Measurements from ENCODE around the gene NID2.

The NID2 gene

DNA sequence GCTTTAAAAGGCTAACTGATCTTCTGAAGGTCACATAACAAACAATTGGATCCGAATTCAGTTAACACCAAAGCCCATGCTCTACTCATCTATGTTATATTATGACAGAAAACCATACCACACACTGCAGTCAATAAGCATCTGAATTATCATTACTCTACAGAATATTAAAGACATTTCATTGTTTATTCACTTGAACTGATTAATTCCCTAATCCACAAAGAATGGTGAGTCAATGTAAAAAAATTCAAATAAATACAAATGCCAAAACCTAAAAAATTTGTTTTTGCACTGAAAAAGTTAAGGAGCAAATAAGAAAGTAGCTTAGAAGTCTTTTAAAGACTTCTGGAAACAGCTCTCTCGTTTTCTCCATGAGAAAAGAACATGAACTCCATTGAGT lies 13.7 kb downstream of the NID2 start:
- DNase-seq (ENCODE audit: low read depth): no peak

DNA sequence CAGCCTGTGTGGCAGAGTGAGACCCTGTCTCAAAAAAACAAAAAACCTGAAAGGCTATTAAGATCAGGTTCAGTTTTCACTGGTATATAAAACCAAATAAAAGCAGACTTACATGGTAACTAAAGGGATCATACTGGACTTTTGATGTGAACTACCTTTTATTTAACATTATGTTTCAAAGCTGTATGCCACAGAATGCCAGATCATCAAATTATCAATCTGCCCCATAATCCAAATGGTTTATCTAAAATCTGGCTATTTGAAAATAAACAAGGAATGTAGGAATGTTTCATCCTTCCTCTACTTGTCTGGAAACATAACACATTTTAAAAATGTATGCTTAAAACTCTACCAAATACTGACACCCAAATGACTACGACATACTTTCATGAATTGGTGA lies 14.2 kb downstream of the NID2 start:
- DNase-seq (ENCODE audit: low read depth): no peak

DNA sequence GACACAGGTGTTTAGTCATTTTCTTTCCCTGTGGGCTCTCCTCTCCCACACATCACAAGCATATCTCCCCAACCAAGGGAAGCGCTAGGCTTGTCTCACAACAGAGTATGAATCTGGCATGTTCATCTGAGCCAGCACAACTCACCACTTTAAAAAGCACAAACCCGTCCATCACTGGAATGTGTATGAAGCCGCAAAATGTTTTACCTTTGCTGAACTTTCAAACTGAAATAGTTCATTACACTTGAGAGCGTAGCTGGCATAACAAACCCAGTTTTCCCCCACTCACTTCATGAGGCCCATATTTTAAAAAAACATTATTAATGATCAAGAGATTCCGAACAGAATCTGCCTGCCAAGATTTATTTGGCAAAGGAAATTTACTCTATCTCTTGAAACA lies 15.8 kb downstream of the NID2 start:
- DNase-seq (ENCODE audit: low read depth): no peak

DNA sequence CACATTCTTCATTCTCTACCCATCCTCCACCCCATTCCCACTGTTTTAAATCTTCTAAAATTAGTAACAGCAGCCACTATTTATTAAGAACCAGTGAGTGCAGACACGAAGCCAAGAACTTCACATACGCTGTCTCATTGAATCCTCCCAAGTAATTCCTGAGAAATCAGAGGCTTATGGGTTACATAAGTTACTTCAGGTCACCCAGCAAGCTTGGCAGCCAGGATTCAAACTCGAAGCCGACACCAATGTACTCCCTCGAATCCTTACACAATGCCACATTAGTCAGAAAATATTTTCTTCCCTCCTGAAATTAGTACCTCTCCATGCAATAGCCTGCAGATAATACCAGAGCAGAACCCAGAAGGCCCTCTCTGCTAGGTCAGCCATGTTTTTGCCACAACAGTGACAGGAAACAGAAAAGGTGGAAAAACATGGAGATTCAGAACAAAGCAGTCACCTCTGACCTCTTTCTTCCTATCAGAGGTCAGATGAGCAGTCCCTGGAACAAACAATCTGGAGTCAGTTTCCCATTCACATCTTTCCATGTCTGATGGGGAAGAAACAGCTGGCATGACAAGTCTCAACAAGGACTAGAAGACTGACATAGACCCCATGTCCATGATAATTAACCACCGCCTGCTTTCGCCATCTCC lies 16.4 kb downstream of the NID2 start:
- DNase-seq (ENCODE audit: low read depth): no peak

DNA sequence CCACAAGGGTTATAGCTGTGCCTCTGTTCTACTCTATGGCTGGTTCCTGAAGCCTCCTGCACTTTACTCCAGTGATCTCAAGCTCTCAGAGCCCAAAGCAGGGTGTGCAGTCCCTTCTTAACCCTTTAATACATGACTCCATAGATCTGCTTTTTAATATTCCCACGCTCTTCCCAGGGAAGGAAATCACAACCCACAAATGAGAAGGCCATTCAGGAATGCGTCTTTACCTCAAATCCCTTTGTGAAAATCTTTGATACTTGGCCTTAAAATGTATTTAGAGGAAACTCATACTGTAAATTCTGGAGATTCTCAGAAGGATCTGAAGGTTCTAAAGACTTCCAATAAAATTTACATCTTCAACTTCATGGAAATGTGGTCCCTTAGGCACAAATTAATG lies 17.0 kb downstream of the NID2 start:
- DNase-seq (ENCODE audit: low read depth): no peak

DNA sequence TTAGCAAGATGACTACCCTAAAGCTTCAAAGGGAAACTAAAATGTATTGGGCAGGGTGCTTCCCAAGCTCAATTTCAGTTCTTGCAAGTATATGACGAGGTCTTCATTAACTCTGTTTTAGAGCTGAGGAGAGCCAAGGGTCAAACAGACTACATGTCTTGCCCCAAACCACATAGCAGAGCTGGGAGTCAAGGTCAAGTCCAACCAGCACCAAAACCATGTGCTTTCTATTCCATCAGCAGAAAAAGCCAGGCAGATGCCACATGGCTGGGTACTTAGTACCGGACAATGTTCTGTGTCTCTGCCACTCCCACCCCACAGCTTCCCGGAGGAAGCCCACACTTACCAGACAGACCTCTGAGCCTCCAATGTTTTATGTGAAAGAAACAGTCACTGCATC lies 17.6 kb downstream of the NID2 start:
- DNase-seq (ENCODE audit: low read depth): no peak

DNA sequence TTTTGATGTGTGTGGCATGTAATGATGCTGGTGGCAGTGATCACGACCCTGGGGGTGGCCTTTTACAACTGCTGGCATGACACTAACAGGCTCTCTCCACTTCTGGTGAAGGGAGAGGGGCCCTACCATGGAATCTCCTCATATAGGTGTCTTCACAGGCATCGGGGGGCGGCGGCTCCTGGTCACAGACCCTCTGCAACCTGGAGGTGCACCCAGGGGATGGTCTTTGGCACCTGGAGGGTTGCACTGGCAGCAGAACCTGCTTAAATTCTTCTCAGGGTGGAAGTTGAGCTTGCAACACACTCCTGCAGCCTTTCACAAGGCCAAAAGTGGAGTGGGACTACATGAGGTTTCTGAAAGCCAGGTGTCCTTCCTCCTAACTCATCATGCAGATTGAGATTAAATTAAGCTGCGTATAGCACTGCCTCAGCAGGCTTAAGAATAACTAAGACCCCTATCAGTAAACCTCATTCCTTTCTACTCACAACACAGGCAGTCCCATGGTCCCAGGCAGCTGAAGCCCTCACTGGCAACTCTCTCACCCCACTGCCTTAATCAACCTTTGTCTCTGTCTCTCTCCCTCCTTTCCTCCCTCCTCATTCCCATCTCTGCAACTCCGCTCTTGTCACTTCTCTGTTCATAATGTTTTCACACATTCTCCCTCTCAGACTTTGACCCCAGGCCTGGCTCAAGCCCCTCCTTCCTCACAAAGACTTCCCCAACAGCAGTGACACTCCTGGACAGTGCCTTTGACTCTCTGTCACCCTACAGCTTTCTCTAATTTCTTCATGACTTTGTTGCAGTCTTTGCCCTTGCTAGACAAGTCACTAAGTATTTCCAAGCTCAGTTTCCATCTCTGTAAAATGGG lies 18.9 kb downstream of the NID2 start:
- DNase-seq (ENCODE audit: low read depth): no peak

DNA sequence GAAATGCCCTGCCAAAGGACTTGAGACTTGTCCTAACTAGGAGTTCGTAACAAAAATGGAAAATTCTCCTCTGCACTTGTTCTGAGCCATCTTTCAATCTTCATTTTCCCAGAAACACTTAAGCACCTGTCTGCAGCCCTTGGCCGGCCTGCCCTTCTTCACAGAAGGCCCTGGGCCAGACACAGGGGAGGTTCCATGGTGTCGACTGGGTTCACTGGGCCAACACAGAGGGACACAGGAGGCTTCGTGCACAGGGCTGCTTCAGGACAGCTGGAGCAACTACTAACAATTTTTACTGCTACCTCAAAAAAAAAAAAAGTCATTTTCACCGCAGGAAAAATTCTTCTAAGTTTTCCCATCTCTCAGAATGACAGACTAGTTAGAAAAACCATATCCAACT lies 19.6 kb downstream of the NID2 start:
- no peak for DNase-seq (ENCODE audit: low read depth)

DNA sequence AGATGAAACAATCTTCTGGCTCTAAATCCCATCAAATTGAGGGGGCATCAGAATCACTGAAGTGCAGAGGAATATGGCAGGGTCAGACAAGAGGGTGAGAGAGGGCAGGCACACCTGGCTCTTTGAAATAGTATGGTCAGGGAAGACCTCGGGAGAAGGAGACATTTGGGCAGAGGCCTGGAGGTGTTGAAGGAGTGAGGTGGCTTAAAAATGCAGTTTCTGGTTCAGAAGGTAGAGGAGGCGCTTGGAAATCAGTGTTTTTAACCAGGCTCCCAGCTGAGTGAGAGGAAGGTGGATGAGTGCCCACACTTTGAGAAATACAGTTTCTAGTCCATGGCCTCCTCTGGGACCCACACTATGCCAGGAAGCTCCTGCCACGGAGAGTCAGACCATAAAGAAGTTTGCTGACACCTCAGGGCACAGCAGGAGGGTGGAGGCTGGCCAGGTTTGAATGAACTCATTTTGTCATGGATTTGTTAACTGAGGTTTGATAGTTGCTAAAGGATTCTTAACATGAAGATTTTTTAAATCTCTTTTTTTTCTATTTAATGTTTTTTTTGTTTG lies 20.1 kb downstream of the NID2 start:
- DNase-seq (ENCODE audit: low read depth): no peak

DNA sequence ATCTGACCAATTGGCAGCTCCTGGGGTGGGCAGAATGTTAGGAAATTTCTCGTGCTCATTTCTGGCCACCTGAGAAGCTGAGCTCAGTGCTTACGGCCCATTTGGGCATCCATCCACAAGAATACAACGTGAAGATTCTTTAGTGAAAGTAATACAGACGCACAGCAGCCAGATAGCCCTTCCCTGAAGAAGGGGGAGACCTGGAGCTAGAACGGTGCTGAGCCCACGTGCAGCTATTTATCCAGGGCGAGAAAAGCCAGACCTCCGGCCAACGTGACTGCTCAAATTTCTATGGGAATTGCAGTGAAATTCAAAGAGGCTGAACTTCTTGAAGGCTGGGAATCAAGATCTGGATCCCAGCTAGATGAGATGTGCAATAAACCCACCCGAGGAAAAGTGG lies 20.7 kb downstream of the NID2 start:
- DNase-seq (ENCODE audit: low read depth): no peak

DNA sequence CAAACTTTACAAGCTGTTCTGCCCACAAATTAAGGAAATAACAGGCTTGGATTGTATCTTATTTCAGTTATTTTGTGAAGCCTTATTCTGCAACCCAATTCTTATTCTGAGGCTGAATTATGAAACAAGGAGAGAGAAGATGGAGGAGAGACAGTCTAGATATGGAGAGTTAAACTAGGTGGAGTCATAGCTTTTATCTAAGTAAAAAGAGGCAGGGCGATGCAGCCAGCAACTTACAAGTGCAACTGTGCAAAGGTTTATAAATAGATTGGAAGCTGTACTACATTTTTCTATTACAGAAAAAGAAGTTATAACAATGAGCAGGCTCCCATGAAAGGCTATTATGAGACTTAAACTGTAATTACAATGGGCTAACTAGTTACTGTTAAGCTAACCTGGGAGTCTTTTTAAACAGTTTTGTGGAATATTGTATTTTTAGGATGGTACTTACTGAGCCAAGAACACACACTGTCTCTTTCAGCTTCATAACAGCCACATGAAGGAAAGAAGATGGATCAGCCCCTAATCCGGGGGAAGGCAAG lies 22.4 kb downstream of the NID2 start:
- no peak for DNase-seq (ENCODE audit: low read depth)

DNA sequence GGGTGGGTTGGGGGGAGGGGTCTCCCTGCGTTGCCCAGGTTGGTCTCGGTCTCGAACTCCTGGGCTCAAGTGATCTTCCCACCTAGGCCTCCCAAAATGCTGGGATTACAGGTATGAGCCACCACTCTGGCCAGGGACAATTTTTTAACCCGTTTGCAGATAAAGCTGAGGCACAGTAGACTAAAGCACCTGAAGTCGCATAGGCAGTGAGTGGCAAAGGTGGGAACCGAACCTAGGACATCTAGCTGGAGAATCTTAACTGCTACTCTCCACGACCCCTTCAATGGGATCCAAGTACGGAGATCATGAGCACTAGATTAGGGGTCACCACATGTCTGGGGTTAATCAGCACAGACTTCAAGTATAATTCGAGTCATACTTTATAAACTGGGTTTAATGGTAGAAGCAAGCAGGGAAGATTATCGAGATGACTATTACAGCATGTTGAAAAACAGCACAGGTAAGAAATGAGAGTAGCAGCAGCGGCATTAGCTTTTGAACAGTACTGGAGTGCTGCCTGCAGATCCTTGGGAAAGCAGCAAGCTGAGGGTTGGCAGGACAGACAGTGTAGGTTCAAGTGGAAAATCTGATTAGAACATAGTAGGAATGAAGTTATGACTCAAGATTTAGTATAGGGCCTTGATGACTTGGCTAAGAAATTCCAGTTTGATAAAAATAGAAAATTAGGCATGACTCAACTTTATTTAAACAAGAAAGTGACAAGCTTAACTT lies 23.9 kb downstream of the NID2 start:
- DNase-seq (ENCODE audit: low read depth): no peak

DNA sequence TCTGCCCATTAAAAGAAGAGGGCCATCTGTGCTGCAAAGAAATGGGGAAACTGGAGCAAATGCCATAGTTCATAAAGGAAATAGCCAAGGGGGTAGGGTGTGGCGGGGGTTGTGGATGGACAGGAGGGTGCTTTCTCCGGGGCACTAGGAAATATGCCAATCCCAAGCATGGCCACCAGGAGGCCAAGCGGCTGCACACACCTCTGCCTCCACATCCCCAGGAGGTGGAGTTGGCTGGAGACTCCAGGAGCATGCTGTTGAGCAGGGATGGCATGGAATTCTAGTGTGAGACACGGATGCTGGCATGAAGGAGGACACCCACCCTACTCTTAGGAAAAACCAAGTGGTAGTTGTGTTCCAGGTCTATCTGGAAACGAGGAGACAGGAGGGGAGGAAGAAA lies 25.2 kb downstream of the NID2 start:
- peak; percentile 38 for DNase-seq (ENCODE audit: low read depth)

DNA sequence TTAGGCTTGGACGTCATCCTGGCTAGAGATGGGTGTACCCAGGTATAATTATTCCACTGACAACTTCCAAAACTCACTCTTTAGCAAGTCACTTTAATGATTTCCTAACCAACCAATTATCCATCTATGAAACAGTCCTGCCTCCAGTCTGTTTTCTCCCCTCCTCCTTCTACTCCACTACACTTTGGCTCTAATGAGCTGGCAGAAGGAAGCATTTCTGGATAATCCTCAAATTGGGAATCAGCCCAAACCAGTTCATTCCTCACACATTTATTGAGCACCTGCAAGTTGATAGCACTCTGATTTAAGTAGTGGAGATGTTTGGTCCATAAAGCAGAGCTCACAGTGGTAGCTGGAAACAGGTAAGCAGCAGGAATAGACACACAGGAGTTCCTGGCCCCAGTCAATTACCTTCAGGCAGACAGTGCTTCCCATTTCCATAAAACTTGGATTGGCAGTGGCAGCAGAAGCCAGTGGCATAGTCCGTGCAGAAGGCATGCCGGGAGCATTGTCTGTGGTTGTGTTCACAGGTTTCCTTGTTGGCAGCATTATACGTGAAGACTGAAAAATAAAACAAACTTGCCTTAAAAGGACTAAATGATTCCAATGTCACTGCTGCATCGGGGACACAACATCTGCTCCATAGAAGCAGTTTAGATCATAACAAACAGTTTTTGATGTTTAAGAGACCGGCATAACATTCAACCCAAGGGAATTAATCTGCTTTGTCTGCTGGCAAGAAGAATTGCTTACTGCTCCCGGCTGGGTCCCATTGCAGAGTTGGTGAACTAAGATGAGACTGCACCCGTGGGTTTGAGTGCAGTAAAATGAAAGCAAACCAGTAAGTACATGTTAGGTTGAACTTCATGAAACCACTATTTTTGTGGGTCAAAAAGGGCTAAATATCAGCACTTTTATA lies 26.2 kb downstream of the NID2 start:
- no peak for DNase-seq (ENCODE audit: low read depth)

DNA sequence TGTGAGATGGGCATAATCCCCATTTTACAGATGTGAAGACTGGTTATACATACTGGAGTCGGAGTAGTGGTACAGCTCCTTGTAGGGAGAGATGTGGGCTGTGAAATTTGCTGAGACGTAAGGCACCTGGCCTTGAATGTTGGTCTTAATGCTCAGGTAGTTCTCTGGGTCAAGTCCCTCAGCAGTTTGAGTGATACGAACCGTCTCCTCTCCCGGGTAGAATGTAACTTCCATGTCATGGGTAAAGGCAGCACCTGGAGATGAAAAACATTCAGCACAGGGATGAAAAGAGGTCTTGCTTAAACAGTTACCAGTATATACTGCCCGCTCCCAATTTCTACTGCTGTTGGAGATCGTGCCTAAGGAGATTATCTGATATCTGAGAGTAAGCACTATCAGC lies 28.3 kb downstream of the NID2 start:
- DNase-seq (ENCODE audit: low read depth): no peak

DNA sequence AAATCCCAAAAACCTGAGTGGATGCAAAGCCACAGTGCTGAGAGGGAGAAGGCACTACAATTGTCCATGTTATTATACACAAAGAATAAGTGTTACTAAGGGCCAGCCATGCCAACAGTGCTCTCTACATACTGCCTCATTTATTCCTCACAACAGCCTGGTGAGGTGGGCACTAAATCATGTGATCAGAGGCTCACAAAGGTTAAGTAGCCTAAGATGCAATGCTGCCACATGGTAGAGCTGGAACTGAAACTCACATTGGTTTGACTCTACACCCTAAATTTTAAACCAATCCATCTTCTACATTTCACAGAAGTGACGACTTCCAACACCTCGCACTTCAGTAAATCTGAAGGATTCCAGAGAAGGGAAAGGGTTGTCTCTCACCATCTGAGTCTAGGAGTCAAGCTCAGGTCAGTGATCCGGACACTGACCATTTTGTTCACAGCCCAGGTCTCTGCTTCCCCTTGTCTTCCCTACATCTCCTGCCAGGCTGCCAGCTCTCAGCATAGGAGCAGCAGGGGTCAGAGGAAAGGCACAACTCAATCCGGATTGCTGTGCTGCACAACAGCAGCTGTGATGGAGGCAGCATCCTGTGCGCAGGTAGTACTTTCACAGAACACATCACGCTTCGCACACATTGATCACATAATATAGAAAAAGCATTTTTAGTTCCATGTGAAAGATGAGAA lies 29.6 kb downstream of the NID2 start:
- DNase-seq (ENCODE audit: low read depth): no peak

DNA sequence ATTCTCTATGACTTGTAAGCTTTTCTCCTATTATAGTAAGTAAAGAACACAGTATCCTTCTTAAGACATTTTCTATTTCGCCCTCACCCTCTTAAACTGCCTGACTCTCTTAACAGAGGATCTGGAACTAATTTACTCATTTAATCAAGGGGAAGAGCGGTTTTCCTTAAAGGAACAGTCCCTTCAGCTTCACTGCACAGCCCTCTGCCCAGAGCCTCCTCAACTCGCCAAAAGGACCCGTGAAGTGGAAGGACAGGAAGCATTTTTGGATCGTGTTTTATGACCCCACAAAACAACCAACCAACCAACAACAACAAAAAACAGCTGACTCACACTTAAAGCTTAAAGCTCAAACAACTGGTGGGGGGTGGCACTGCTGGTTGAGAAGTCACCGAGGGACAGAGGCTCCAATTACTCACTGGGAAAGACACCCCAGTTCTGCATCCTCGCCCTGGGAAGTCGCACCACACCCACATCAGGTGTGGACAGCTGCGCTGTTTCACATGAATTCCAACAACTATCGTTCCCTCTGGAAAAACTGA lies 35.7 kb downstream of the NID2 start:
- no peak for DNase-seq (ENCODE audit: low read depth)

DNA sequence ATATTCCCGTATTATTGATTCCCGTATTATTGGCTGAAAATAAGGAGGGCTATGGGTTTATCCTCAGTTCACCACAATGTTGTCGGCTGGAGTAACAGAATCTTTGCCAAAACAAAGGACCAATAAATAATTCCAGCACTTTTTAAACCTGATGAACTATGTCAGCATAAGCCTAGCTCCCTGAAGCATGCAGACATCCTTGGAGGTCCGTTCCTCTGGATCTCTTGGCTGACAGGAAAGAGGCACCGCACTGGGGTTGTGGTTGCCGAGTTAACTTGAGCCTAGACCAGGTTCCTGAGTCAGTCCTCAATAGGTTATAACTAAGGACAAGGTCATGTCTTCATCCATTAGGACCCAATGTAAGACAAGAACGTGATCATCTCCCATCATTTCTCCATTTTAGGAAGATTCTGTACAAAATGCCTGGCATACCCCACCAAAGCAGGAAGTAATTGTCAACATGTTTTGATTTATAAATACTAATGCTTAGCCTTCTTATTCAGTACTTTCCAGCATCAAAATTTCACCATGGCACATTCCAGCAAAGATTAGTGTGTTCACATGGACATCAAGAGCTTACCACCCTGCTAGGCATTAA lies 36.6 kb downstream of the NID2 start:
- DNase-seq (ENCODE audit: low read depth): no peak

DNA sequence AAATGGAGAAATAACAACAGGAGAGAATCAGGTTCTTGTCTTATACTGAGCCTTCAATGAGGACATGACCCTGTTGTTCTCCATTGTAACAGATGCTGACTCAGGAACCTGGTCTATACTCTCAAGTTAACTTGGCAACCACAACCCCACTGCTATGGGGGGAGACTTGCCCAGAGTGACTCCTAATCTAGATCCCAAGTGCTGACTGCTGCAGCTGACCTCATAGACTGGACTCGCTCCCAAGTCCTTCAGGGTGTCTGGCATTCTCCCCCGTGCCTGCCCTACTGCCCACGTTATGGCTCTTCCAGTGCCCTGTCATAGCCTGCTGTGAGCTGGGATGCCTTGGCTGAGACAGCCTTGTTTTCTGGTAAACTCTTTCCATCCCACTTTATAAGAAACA lies 37.1 kb downstream of the NID2 start:
- no peak for DNase-seq (ENCODE audit: low read depth)

DNA sequence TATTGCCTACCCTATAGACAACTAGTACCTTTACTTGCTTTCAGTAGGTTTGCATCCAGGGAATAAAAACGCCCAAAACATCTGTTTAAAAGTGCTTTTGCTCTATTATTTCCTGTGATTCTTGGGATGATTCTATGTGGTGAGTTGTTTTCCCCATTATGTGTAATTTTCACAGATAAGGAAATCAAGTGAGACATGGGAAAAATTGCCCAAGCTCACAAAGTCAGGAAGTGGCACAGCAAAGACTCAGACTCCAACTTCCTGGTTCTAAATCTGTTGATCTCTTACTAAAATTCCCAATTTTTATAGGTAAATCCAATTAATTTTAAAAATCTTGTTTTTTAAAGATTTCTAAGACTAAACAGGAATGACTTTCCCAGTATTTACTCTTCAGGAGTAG lies 39.0 kb downstream of the NID2 start:
- DNase-seq (ENCODE audit: low read depth): no peak
